AG10803 (cell line): Measurements from ENCODE around the gene PHF19.

Experiments used
- DNase-seq: peaks from one replicate; pipeline ENCODE4 v3.0.0; 2010; ENCODE audit warnings: low read depth
- H3K4me3 ChIP-seq: 2 replicates; pipeline ENCODE4 v1.5.1; 2011; ENCODE audit warnings: mild to moderate bottlenecking, low read length, control low read depth
- TF ChIP-seq, protein P1 (sequence below): conservative IDR thresholded peaks from 2 replicates; pipeline ENCODE4 v1.5.1; 2011; ENCODE audit warnings: mild to moderate bottlenecking, low read length, control low read depth, inconsistent platforms

The PHF19 gene

DNA sequence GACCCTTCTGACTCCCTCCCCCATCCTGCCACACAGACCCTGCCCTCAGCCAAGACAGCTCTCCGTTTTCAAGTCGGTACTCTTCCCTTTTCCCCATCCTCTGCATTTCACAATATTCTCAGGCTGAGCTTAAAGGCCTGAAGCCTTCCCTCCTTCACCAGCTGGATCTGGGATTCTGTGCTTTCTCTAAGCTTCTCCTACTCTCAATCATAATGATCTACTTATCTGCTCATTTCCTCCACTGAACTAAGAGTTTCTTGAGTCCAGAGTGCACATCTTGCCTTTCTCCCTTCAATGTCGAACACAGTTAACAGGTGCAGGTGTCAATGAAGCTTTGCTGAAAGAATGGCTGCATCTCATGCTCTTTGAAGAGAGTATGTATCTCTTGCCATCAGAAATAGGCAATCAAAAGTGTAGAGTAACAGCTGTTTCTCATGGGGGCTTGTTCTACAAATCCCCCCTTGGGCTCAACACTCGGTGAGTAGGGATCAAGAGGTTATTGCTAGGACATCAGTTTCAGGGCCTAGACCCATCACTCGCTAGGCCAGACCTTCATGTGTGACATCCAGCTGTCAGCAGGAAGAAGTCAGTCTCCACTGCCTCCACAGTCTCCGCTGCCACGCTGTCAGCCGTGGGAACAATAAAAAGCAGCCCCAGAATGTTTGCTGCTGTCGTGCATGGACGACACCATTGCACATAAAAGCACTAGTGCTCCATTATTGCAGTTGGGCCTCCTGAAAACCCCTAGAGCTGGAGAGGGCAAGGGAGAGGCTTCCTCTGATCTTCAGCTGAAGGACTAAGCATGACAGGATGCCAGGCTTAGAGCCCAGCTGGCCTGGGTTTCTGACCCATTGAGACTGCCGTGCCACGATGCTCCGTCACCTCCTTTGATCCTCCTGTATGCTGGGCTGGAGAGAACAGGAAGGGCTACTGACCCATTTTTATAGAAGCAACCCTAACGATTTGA is 25.9 kb upstream of the PHF19 start:
- TF ChIP-seq, protein P1, sequence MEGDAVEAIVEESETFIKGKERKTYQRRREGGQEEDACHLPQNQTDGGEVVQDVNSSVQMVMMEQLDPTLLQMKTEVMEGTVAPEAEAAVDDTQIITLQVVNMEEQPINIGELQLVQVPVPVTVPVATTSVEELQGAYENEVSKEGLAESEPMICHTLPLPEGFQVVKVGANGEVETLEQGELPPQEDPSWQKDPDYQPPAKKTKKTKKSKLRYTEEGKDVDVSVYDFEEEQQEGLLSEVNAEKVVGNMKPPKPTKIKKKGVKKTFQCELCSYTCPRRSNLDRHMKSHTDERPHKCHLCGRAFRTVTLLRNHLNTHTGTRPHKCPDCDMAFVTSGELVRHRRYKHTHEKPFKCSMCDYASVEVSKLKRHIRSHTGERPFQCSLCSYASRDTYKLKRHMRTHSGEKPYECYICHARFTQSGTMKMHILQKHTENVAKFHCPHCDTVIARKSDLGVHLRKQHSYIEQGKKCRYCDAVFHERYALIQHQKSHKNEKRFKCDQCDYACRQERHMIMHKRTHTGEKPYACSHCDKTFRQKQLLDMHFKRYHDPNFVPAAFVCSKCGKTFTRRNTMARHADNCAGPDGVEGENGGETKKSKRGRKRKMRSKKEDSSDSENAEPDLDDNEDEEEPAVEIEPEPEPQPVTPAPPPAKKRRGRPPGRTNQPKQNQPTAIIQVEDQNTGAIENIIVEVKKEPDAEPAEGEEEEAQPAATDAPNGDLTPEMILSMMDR: no peak
- DNase-seq: no peak
- no peak overlapping the region for H3K4me3 ChIP-seq

DNA sequence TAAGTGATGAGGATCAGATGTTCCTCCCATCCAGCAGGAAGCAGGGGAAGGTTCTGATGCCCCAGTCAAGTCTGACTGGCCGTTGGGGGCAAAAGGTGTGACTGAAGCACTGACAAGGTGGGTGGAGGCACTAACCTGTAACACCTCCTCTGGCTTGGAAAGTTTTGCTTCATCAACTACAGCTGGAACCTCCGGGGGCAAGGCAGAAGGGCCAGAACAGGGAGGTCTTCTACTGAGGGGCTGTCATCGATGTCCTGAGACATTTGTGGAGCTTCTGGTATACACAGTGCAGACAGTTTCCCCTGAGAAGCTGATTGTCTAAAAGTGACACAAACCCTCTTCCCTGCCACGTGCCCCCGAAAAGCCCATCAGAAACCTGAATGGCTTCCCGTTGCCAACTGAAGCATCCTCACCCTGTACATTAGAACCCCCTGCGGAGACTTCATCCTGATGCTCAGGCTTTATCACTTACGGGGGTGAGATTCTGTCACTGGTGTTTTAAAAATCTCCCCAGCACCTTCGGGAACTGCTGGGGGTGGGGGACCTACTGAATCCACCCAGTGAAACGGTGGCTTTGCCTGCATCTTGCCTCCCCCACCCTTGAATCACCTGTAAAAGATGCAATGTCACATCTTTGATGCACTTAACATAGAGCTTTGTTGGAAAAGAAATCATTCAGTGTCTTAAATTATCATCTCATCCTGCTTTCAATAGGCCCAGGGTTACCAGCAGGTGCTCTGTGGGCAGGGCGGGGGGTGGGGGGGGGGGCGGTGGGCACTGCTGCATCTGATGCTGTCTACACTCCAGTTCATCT is 25.0 kb upstream of the PHF19 start:
- DNase-seq: no peak
- no peak overlapping the region for H3K4me3 ChIP-seq

DNA sequence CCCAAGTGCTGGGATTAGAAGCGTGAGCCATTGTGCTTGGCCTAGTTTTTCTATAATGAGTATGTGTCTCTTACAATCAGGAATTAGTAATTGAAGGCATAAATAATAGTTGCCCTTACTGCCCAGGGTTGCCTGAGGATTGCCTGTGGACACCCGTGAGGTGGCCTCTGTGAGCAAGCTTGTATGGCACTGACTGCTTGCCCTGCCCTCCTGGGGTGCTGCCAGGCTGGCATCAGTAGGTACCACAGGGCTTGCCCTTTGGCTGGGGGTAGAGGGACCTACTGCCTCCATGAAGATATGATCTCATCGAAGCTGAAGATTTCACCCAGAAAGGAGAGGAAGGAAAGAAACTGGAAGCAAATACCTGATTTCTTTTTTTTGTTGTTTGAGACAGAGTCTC is 23.8 kb upstream of the PHF19 start:
- DNase-seq: no peak
- TF ChIP-seq, protein P1: no peak
- H3K4me3 ChIP-seq: no peak overlapping the region

More for the DNA sequence above, 25.0 kb upstream of the PHF19 start:
- TF ChIP-seq, protein P1: no peak

DNA sequence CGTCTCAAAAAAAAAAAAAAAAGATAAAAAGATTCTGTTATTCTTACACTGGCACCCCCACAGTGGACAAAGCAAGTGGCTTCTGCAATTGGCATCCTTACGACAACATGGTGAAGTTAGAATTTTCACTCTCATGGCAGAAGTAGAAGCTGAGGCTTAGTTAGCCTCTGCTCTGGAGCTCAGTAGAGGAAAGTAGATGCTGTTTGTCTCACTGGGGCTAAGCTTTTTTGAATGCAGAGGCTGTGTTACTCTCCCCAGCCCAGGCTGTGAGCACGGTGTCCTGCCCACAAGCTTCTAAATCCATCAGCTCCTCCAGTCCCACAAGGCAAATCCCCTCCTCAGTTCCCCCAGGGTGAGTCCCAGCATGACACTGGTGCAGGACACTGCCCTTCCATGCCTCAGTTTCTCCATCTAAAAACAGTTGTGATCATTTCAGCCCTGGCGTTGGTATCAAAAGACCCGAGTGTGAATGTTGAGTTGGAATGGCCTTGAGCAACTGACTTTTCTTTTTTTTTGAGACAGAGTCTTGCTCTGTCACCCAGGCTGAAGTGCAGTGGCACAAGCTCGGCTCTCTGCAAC is 22.6 kb upstream of the PHF19 start:
- TF ChIP-seq, protein P1: no peak
- no peak overlapping the region for H3K4me3 ChIP-seq
- no peak for DNase-seq

DNA sequence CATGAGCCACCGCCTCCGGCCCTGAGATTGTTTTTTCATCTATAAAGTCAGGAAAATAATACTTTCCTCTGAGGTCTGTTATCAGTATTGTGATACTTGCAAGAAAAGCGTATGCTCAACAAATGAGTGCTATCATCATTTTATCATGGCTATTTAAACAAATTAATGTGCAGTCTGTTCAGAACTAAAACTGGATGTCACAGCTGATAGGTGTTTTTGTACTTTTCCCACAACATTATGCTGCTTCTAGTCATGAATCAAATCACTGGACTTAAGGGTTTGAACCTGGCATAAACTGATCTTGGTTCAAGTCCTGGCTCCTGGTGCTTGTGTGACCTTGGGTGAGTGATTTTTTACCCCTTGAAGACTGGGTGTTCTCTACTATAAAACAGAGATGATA is 21.4 kb upstream of the PHF19 start:
- TF ChIP-seq, protein P1: no peak
- no peak for DNase-seq
- no peak overlapping the region for H3K4me3 ChIP-seq

DNA sequence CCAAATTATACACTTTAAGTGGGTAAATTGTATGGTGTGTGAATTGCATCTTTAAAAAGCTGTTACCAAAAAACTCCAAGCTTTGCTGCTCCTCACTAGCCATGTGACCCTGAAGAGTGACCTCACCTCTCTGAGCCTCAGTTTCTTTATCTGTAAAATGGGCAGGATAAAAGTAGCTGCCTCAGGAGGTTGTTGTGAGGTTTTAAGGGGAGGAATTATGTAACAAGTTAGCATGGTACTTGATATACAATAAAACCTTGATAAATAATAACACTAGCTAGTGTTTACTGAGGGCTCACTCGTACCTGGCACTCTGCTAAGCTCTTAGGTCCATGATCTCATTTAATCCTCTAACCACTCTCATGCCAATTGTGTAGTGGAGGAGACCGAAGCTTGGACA is 19.0 kb upstream of the PHF19 start:
- TF ChIP-seq, protein P1: no peak
- no peak for DNase-seq
- H3K4me3 ChIP-seq: no peak overlapping the region
